LNCaP clone FGC (cell line): ENCODE results near the gene ERFE.

Source experiments
- DNase-seq: peaks from one replicate; pipeline ENCODE4 v3.0.0-alpha.2; 2011; ENCODE audit warnings: low read depth
- H3K4me3 ChIP-seq: 2 replicates; pipeline ENCODE4 v1.5.1; 2011; ENCODE audit warnings: mild to moderate bottlenecking, low read depth, low read length, control low read depth
- CTCF ChIP-seq: IDR thresholded peaks from 2 replicates; pipeline ENCODE4 v1.5.1; 2012; ENCODE audit warnings: mild to moderate bottlenecking; ENCODE audit not compliant: control insufficient read depth, insufficient read depth; ENCODE audit errors: extremely low read depth

ERFE gene

GRCh38 chr2:238152771-238153688 is 5.7 kb upstream of the ERFE start:
- no peak for DNase-seq
- H3K4me3 ChIP-seq = no peak overlapping the region
- TF ChIP-seq CTCF = no peak

GRCh38 chr2:238154570-238154969 is 4.2 kb upstream of the ERFE start:
- no peak for TF ChIP-seq CTCF
- no peak for DNase-seq

GRCh38 chr2:238155051-238155760 is 3.6 kb upstream of the ERFE start:
- TF ChIP-seq CTCF = no peak
- H3K4me3 ChIP-seq = no peak overlapping the region
- DNase-seq = no peak

More at GRCh38 chr2:238154570-238154969, 4.2 kb upstream of the ERFE start:
- H3K4me3 ChIP-seq = no peak overlapping the region

- TF ChIP-seq CTCF = no peak
- no peak overlapping the region for H3K4me3 ChIP-seq
- no peak for DNase-seq
Observed at GRCh38 chr2:238155761-238156694, 2.7 kb upstream of the ERFE start.

- DNase-seq = no peak
- no peak overlapping the region for H3K4me3 ChIP-seq
Observed at GRCh38 chr2:238157506-238158017, 1.2 kb upstream of the ERFE start.

More at GRCh38 chr2:238157506-238158017, 1.2 kb upstream of the ERFE start:
- TF ChIP-seq CTCF = no peak
